HCEC 1CT (cell line): ENCODE measurements around the gene METAP1D.
"Not testable (repeated sequence)": the region's sequence is repeated elsewhere in the genome, so short reads cannot be mapped to it uniquely, and the experiment has no call there.

ENCODE experiments used
- DNase-seq: peaks from one replicate; pipeline ENCODE4 v3.0.0-alpha.2; 2017

The METAP1D gene

DNA sequence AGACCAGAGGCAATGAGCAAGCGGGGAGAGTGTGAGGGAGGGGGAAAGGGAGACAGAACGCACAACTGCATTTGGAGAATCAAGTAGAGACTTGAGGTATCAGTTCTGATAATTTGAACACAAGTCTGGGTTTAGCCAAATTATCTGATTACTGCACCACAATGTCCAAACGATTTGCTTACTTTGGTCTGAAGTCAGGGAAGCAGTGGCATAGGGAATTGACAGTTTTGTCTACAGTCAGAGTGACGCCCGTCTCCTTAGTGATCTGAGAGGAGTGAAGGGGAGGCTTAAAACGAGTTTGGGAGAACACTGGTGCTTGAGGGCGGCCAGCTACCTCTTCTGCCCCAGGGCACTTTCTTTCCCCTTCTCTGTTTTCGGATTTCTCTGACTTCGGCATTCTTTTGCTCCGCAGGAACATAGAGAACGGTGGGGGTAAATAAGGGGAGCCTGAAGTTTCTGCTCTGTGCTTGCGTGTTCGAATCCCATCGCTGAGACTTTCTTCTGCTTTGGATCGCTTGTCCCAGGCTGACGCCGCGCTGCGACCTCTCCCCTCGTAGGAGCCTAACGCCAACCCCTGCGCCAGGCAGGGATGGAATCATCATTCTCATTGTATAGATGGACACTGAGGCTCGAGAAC is 105.8 kb downstream of the METAP1D start:
- DNase-seq = no peak

DNA sequence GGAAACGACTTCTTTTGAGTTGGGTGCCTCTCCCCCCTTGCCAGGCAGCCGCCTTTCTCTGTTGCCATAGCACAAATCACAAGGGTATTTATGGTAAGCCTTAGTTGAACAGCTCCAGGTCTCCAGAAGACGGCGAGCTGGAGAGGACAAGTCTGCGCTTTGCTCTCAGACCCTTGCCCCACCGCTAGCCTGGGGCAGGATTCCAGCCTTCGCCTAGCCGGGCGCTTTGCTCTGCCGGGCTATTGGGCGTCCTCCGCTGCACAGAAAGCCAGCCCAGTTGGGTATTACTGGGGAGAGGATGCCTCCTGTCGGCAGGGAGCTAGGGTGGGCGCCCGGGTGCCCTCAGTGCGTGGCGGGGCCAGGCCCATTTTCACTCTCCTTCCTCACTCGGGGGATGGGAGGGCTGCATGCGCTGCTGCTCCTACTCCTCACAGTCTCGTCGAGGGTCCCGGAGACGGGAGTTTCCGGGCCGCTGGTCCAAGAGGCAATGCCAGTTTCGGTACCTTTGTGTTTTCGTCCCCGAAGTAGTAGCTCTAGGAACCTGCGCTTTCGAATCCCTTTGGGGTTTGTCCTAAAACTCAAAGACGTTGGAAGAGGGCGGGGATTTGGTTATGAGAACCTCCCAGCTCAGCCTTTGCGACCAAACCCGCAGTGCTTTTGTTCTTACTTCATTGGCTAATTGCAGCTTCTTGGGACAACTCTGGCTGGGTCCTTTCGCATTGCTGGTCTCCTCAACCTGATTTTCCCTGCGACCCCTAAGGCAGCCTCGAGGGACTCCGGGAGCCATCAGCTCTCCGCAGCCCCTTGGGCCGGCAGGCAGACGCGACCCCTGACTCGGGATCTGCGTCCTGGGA is 106.6 kb downstream of the METAP1D start:
- DNase-seq = peak; percentile 47

DNA sequence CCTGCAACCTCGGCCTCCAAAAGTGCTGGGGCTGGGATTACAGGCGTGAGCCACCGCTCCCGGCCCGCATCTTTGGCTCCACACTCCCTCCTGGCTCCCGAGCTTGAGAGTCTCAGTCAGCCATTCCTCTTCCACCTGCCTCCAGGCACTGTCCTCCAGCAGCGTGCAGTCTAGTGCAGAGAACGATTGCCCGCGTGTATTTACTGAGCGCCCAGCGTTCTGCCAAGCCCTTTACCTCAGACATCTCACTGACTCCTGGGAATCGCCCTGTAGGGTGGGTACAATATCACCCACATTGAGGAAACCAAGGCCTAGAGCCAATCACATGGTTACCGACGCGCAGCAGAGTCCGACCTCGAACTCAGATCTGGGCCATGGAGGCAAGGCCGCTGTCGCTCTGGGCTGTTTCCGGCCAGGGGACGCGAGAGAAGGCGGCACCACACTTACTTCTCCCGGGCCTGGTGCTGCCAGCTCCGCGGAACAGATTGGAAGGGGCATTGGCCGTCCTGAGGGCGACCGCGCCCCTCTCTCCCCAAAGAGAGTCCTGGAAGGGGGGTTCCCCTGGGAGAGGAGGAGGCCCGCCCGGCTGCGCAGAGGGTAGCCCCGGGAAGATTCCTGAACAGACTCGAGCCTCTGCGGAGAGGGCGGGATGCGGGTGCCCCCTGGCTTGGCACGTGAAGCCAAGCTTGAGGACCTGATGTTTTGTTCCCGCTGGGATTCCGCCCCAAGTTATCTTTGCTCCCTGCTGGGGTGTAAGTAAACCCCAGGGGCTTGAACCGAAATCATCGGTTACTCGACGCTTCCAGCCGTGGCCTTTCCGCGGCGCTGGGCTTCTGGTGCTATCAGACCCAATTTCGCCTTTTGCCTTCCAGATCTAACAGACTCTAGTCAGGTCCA is 108.2 kb downstream of the METAP1D start:
- DNase-seq = no peak

DNA sequence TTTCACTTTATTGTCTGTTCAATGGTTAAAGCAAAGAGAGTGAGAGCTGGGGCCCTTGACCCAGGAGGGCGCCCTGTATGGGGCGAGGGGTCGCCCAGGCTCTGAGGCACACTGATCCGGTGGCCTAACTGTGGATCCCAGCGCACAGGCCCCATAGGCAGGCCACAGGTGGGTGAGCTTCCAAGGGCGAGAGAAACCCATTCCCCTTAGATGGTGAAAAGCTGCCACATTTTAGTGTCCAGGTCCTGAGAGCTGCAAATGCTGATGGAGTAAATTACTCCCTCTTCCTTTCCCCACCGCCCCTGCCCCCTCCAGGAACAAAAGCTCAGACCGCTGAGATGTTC is 108.8 kb downstream of the METAP1D start:
- no peak for DNase-seq

DNA sequence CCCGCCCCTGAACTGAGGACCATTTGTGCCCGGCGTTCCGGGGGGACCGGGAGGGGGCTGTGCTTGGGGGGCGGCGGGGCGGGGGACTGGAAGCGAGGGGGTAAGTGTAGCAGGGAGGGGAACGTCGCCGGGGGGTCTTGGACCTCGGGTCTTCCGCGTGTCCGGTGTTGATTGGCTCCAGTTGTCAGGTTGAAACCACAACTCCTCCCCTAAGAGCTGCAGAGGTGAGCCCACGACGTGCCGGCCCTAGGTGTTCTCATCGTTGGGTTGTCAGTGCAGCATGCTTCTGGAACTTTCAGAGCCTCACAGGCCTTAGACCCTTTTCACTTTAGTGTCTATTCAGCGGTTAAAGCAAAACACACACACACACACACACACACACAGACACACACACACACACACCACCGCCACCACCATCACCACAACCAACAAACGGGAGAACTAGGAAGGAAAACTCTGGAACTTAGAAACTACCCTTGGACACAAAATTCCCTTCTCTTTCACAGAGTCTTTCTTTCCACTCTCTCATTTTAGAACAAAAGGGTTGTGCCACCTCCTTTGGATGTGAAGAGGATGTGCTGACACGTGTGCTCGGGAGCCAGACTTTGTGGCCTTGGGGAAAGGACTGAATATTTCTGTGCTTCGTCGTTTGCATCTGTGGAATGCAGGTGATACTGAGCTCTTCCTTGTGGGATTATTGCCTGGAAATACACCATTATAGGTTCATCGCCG is 109.7 kb downstream of the METAP1D start:
- no peak for DNase-seq

DNA sequence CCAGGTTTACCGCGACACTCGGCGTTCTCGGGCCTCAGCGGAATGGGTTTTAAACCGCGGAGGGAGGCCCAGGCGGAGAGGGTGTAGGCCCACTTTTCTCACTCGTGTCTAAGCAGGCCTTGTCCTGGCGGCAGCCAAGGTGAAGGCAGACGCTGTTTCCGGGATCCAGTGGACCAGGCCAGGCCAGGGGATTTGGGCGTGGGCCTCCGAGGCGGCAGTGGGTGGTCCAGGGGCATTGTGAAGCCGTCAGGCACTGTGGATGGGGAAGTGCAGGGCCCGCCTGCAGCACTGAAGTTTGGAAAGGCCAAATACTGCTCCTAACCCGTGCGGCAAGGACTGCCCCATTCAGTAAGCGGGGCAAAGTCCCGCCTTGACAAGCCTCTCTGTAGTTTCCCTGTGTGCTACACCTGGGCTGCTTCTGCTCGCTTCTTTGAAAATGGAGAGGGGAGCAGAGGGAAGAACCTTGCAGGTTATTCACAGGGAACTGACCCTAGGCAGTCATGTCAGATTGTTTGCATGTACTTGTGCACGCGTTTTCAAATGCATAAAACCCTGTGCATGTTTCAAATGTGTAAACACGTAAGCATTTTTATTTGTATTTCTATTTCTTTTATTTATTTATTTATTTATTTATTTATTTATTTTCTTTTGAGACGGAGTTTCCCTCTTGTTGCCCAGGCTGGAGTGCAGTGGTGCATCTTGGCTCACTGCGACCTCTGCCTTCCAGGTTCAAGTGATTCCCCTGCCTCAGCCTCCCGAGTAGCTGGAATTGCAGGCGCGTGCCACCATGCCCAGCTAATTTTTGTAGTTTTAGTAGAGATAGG is 110.4 kb downstream of the METAP1D start:
- no peak for DNase-seq

DNA sequence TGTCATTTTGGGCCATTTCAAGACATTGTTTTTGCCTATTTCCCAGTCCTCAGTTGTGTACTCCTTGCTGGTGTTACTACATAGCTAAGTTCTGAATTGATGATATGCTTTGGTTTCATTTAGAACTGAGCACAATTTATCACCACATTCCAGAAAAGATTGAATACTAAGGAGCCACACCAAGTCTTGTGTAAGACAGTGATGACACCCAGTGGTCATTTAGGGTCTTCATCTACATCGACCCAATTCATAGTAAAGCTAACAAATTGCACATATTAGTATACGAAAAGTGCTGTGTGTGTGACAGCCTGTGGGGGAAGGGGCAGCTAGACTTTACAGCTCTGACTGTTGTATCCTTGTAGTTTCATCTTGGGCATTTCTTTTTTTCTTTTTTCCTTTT is 113.9 kb downstream of the METAP1D start:
- peak; percentile 57 for DNase-seq

DNA sequence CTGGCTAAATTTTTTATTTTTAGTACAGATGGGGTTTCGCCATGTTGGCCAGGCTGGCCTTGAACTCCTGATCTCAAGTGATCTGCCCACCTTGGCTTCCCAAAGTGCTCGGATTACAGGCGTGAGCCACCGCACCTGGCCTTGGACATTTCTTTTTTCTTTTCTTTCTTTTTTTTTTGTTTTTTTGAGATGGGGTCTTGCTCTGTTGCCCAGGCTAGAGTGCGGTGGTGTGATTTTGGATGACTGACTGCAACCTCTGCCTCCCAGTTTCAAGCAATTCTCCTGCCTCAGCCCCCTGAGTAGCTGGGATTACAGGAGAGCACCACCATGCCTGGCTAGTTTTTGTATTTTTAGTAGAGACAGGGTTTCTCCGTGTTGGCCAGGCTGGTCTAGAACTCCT is 114.4 kb downstream of the METAP1D start:
- not testable (repeated sequence) for DNase-seq

DNA sequence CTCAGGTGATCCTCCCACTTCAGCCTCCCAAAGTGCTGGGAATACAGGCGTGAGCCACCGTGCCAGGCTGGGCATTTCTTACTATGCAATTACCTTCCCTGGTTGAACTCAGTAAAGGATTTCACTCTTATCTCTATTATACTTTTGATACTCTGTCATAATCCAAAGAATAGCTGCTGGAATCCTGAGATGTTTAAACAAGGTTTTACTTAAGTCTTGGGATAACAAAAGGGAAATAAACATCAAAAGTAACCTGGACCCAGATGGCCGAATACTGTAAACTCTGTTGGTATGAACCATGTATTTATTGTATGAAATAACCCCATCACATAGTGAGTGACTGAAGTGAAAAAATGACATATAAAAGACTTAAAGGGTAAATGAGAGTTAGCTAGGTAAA is 114.8 kb downstream of the METAP1D start:
- no peak for DNase-seq

DNA sequence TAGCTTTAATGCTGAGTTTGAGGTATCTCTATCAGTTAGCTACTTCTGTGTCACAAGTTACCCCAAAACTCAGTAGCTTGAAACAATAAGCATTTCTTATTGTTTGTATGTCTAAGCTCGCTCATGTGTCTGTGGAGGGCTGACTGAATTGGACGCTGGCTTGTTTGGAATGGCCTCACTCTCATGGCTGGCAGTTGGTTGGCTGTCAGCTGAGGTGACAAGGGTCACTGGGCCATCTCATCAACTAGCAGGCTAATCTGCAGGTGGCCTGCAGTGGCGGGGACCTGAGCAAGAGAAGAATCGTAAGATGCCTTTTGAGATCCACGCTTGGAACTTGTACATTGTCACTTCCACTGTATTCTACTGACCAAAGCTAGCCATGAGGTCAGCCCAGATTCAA is 116.4 kb downstream of the METAP1D start:
- DNase-seq = no peak

DNA sequence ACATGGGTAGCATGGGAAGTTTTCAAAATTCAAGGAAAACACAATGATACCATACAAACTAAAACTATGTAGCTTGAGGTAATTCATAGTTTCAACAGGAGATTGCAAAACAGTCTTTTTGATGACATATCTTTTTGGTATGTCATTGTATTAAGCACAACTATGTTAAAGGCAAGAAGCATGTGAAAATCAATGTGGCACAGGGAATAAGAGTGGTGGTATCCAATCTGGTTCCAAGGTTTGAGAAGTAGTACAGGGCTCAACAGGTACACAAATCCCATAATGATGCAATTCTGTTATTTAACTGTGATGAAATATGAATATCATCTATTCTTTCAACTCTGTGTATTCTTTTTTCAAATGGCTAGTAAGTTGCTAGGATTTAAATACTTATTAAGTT is 119.3 kb downstream of the METAP1D start:
- DNase-seq = peak; percentile 78

DNA sequence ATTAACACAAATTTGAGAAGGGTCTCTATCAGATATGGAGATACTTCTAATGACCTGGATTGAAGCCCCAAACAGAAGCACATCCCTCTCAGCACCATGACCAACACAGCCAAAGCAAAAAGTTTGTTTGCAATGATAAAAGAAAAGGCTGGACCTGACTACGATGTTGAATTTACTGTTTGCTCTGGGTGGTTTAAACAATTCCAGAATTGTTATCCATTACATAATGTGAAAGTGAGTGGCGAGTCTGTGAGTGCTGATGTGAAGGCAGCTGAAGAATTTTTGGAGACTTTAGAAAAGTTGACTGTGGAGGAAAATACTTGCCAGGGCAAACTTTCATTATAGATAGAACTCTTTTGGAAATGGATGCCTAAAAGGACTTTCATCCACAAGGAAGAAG is 120.4 kb downstream of the METAP1D start:
- DNase-seq = no peak

DNA sequence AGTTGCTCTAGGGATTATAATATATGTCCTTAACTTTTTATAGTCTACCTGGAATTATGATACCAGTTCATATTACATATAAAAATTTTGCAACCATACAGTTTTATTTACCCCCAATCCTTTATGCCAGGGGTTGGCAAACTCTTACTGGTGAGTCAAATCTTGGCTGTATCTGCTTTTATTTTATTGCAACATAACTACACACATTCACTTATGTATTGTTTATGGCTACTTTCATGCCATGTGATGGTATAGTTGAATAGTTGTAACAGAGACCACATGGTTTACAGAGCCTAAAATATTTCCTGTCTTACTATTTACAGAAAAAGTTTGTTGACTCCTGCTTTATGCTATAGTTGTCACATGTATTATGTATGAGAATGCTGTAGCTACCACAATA is 128.7 kb downstream of the METAP1D start:
- DNase-seq = no peak

DNA sequence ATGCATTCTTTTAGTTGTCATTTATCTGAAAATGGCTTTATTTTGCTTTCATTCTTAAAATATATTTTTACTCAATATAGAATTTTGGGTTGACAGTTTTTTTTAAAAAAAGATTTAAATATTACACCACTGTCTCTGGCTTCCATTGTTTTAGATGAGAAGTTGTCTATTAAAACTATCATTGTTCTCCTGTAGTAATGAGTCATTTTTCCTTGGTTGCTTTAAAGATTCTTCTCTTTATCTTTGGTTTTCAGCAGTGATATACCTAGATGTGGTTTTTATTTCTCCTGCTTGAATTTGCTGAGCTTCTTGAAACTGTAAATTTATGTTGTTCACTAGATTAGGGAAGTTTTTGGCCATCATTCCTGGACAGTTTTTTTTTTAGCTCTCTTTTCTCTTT is 129.7 kb downstream of the METAP1D start:
- no peak for DNase-seq
